OCI-LY7 (cell line): ENCODE data around the gene CGNL1.

ENCODE experiments used
- EZH2phosphoT487 ChIP-seq: fragments of 200-600 bp; sonication (generic); IDR thresholded peaks from 2 replicates; pipeline ENCODE4 v1.6.1; 2018; ENCODE audit warnings: low read depth, borderline replicate concordance, mild to moderate bottlenecking, mixed run types, antibody characterized with exemption, low read length, moderate library complexity, mixed read lengths
- TF ChIP-seq, protein P1 (sequence below): fragments of 200-600 bp; sonication (generic); conservative IDR thresholded peaks from 2 replicates; pipeline ENCODE4 v1.5.1; 2014; ENCODE audit warnings: mild to moderate bottlenecking, antibody characterized with exemption, low read length, moderate library complexity, mixed read lengths

DNA sequence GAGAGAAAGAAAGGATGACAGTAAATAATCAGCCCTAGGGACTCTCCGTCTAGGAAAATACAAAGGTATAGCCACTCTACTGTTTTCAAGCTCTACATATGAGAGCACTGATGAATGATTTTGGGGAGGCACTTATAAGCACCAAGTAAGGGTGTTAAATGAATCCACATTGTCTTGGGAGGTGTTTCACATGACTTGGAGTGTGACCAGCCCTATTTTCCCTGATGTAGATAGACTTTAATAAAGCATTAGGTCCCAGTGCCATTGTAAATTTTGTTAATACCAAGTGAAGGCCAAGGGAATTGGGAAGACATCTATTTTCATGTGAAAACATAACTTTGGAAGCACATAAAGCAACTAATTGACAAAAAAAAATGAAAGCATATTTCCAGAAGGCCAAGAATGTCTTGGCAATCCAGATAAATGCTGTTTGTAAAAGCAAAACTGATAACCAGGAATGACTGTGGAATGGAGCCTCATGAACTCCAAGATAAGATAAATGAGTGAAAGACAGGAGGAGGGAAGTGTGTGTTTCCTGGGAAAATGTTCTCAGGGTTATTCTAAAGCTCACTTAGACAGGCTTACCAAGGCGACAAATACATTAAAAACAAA lies 119.4 kb downstream of the CGNL1 start:
- TF ChIP-seq, protein P1, sequence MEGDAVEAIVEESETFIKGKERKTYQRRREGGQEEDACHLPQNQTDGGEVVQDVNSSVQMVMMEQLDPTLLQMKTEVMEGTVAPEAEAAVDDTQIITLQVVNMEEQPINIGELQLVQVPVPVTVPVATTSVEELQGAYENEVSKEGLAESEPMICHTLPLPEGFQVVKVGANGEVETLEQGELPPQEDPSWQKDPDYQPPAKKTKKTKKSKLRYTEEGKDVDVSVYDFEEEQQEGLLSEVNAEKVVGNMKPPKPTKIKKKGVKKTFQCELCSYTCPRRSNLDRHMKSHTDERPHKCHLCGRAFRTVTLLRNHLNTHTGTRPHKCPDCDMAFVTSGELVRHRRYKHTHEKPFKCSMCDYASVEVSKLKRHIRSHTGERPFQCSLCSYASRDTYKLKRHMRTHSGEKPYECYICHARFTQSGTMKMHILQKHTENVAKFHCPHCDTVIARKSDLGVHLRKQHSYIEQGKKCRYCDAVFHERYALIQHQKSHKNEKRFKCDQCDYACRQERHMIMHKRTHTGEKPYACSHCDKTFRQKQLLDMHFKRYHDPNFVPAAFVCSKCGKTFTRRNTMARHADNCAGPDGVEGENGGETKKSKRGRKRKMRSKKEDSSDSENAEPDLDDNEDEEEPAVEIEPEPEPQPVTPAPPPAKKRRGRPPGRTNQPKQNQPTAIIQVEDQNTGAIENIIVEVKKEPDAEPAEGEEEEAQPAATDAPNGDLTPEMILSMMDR, result no peak
- no peak for TF ChIP-seq EZH2phosphoT487
